A673 (cell line): Measurements from ENCODE around the gene NEUROD2.

Source experiments
- CTCF ChIP-seq: fragments of 300-800, 200-600 bp; sonication (generic); conservative IDR thresholded peaks from 2 replicates; pipeline ENCODE4 v1.5.1; 2017; ENCODE audit warnings: low read depth, mild to moderate bottlenecking, antibody characterized with exemption, low read length, moderate library complexity, mixed read lengths
- EZH2 ChIP-seq: fragments of 200-600 bp; sonication (generic); IDR thresholded peaks from 2 replicates; pipeline ENCODE4 v1.6.1; 2017; ENCODE audit warnings: borderline replicate concordance, low read depth, mild to moderate bottlenecking, mixed read lengths, antibody characterized with exemption, low read length; ENCODE audit not compliant: poor library complexity, severe bottlenecking

GRCh38 chr17:39643271-39643670 is 35.6 kb upstream of the NEUROD2 start:
- no peak for TF ChIP-seq EZH2
- TF ChIP-seq CTCF = no peak
